CD14-positive monocyte (primary cell): ENCODE measurements around the gene TRAF1. TPM values are rescaled to one million over a fixed set of nuclear protein-coding genes. Genes with fewer than 3 reads are reported as not detected.

Experiments used
- DNase-seq, 3 donors: peaks; one replicate each; pipeline ENCODE4 v3.0.0-alpha.2; 2011 to 2022
- H2AFZ ChIP-seq: 2 replicates; pipeline ENCODE4 v1.6.0; 2012; ENCODE audit warnings: mild to moderate bottlenecking, low read depth, low read length, inconsistent platforms; ENCODE audit not compliant: insufficient read depth, poor library complexity, severe bottlenecking
- H3K27ac ChIP-seq, 2 donors: 1 replicate in 1 of 2; 2 replicates in 1 of 2; pipeline ENCODE4 v1.5.1; 2012 to 2013; ENCODE audit warnings: low read length in 2 of 2, control low read depth in 1 of 2, inconsistent platforms in 1 of 2, low read depth in 1 of 2, mild to moderate bottlenecking in 1 of 2
- H3K27me3 ChIP-seq, 2 donors: one replicate each; pipeline versions ENCODE4 v1.6.0 to v1.6.1; 2011 to 2013; ENCODE audit warnings: low read length in 2 of 2; ENCODE audit not compliant: control insufficient read depth in 2 of 2, insufficient read depth in 2 of 2
- H3K36me3 ChIP-seq, 2 donors: replicated peaks in 1 of 2; 1 replicate in 1 of 2; 2 replicates in 1 of 2; pipeline versions ENCODE4 v1.5.1 to v1.6.1; 2012 to 2013; ENCODE audit warnings: low read length in 2 of 2, control low read depth in 1 of 2, inconsistent platforms in 1 of 2, mild to moderate bottlenecking in 1 of 2; ENCODE audit not compliant: insufficient read depth in 2 of 2, control insufficient read depth in 1 of 2
- H3K4me1 ChIP-seq, 2 donors: 1 replicate in 1 of 2; 2 replicates in 1 of 2; pipeline versions ENCODE4 v1.5.1 to v1.6.1; 2012 to 2013; ENCODE audit warnings: low read length in 2 of 2, control low read depth in 1 of 2, inconsistent platforms in 1 of 2, mild to moderate bottlenecking in 1 of 2, moderate library complexity in 1 of 2; ENCODE audit not compliant: insufficient read depth in 2 of 2, control insufficient read depth in 1 of 2
- H3K4me2 ChIP-seq: replicated peaks from 2 replicates; pipeline ENCODE3; 2012; ENCODE audit warnings: low read length, moderate library complexity, mild to moderate bottlenecking; ENCODE audit not compliant: poor library complexity, severe bottlenecking; ENCODE audit errors: extremely low read depth
- H3K4me3 ChIP-seq, 3 experiments: fragments of 200-600 bp in 1 of 3; sonication (generic) in 1 of 3; replicated peaks in 1 of 3; 1 replicate in 2 of 3; 2 replicates in 1 of 3; pipeline ENCODE4 v1.5.1; 2011 to 2013; ENCODE audit warnings: low read length in 3 of 3, mild to moderate bottlenecking in 3 of 3, control low read depth in 2 of 3, low read depth in 2 of 3, inconsistent platforms in 1 of 3, moderate library complexity in 1 of 3
- H3K79me2 ChIP-seq: 2 replicates; pipeline ENCODE4 v1.6.0; 2012; ENCODE audit warnings: mild to moderate bottlenecking, control low read depth, inconsistent platforms, low read length, moderate library complexity; ENCODE audit not compliant: insufficient read depth
- H3K9ac ChIP-seq: 2 replicates; pipeline ENCODE4 v1.6.0; 2017; ENCODE audit warnings: low read length, mild to moderate bottlenecking; ENCODE audit not compliant: insufficient read depth, poor library complexity, severe bottlenecking
- H3K9me3 ChIP-seq, 2 donors: replicated peaks in 1 of 2; 1 replicate in 1 of 2; 2 replicates in 1 of 2; pipeline versions ENCODE4 v1.5.1 to v1.6.1; 2012 to 2013; ENCODE audit warnings: low read length in 2 of 2, control low read depth in 1 of 2; ENCODE audit not compliant: control insufficient read depth in 1 of 2, insufficient read depth in 1 of 2
- H4K20me1 ChIP-seq: 2 replicates; pipeline ENCODE4 v1.6.0; 2012; ENCODE audit warnings: mild to moderate bottlenecking, low read length, control low read depth, moderate library complexity; ENCODE audit not compliant: insufficient read depth
- H3K27ac Mint-ChIP-seq, 7 donors: one replicate each; pipeline ENCODE4 v1.8.0; 2020; ENCODE audit warnings: mild to moderate bottlenecking in 7 of 7, mixed read lengths in 7 of 7, moderate library complexity in 6 of 7, inconsistent platforms in 2 of 7
- H3K27me3 Mint-ChIP-seq, 3 donors: one replicate each; pipeline ENCODE4 v1.8.0; 2021 to 2022; ENCODE audit warnings: low read depth in 3 of 3, mild to moderate bottlenecking in 3 of 3, mixed read lengths in 3 of 3, moderate library complexity in 3 of 3, inconsistent platforms in 1 of 3
- H3K36me3 Mint-ChIP-seq, 2 donors: one replicate each; pipeline ENCODE4 v1.8.0; 2020; ENCODE audit warnings: mixed read lengths in 2 of 2, inconsistent platforms in 1 of 2, mild to moderate bottlenecking in 1 of 2
- H3K4me1 Mint-ChIP-seq: one replicate; pipeline ENCODE4 v1.8.0; 2020; ENCODE audit warnings: mild to moderate bottlenecking, mixed read lengths
- H3K4me3 Mint-ChIP-seq, 2 donors: one replicate each; pipeline ENCODE4 v1.8.0; 2020; ENCODE audit warnings: mild to moderate bottlenecking in 2 of 2, mixed read lengths in 2 of 2, moderate library complexity in 1 of 2
- H3K9me3 Mint-ChIP-seq, 7 donors: one replicate each; pipeline ENCODE4 v1.8.0; 2020 to 2022; ENCODE audit warnings: mixed read lengths in 7 of 7, mild to moderate bottlenecking in 6 of 7, moderate library complexity in 6 of 7, inconsistent platforms in 2 of 7
- CTCF ChIP-seq: fragments of 200-600 bp; IDR thresholded peaks from one replicate; pipeline ENCODE4 v1.8.0; 2022; ENCODE audit warnings: antibody characterized with exemption, mild to moderate bottlenecking
- WGBS: methylation state at CpG from one replicate; pipeline ENCODE4 v1.1.5; 2013; ENCODE audit warnings: missing lambda C conversion rate; ENCODE audit not compliant: insufficient coverage; 5-methylcytosine and 5-hydroxymethylcytosine counted together
- intact Hi-C, 2 donors: fragments of 100-400 bp; cut with micrococcal nuclease; formaldehyde crosslinking; loops; one replicate each; pipeline versions ENCODE4 v1.15.0 to v1.15.1; 2023
- polyA plus RNA-seq, 3 donors: library from polyadenylated mRNA; depleted of rRNA in 1 of 3; unstranded in 2 of 3; stranded (reverse) in 1 of 3; fragments of 300-500 nt in 2 of 3; fragments of >200 nt in 1 of 3; fragmentation: Illumina TruSeq in 2 of 3; gene quantifications; 1 replicate in 2 of 3; 2 replicates in 1 of 3; pipeline ENCODE4 v1.2.3, GENCODE V29; 2012 to 2021

Gene TRAF1
- polyA plus RNA-seq, 3 donors = 0.15 to 22.8 (median 0.74) TPM

- H3K4me3 Mint-ChIP-seq = no peak overlapping the region
- H3K9me3 Mint-ChIP-seq = peaks cover 0 to 2% (median 0%) of the 10 kb centered on the region in 7 donors
- no peak for TF ChIP-seq CTCF
- 100% methylated on average over 1 of the region's 1 CpG for WGBS
- peaks cover 2 to 6% (median 5%) of the 10 kb centered on the region in 3 donors for H3K27me3 Mint-ChIP-seq
- intact Hi-C loops = no loop called here
- H3K4me3 ChIP-seq = no peak overlapping the region
- DNase-seq = no peak
- peak overlapping the region; percentile 48 for H2AFZ ChIP-seq
- H4K20me1 ChIP-seq = no peaks in the 10 kb centered on the region
- peaks cover 30% of the 10 kb centered on the region for H3K4me1 Mint-ChIP-seq
- H3K36me3 Mint-ChIP-seq = no peaks in the 10 kb centered on the region
- H3K27me3 ChIP-seq = no peaks in the 10 kb centered on the region
- H3K4me1 ChIP-seq = peaks cover 5 to 14% of the 10 kb centered on the region in 2 donors
- H3K27ac ChIP-seq = no peak overlapping the region
- H3K79me2 ChIP-seq = no peaks in the 10 kb centered on the region
- H3K9me3 ChIP-seq = no peaks in the 10 kb centered on the region
- H3K27ac Mint-ChIP-seq = no peak overlapping the region
- H3K36me3 ChIP-seq = no peaks in the 10 kb centered on the region
- H3K4me2 ChIP-seq = no peak overlapping the region
- no peak overlapping the region for H3K9ac ChIP-seq
Observed at GRCh38 chr9:120889606-120890271, 36.9 kb downstream of the TRAF1 start.

GRCh38 chr9:120888626-120889025 is 38.0 kb downstream of the TRAF1 start:
- Mint-ChIP-seq H3K9me3 (peaks cover 0 to 2% (median 0%) of the 10 kb centered on the region in 7 donors), H3K27ac (no peak overlapping the region), H3K4me1 (peaks cover 30% of the 10 kb centered on the region), H3K4me3 (no peak overlapping the region), H3K27me3 (peaks cover 2 to 6% (median 6%) of the 10 kb centered on the region in 3 donors), H3K36me3 (no peaks in the 10 kb centered on the region)
- H3K36me3 ChIP-seq = no peaks in the 10 kb centered on the region
- no peak overlapping the region for H2AFZ ChIP-seq
- no peak for DNase-seq
- H3K9ac ChIP-seq = no peak overlapping the region
- no peak overlapping the region for H3K27ac ChIP-seq
- no peaks in the 10 kb centered on the region for H3K27me3 ChIP-seq
- no peak overlapping the region for H3K4me2 ChIP-seq
- intact Hi-C loops = no loop called here
- H3K4me1 ChIP-seq = peaks cover 5 to 14% of the 10 kb centered on the region in 2 donors
- no peak overlapping the region for H3K4me3 ChIP-seq
- H4K20me1 ChIP-seq = no peaks in the 10 kb centered on the region
- H3K79me2 ChIP-seq = no peaks in the 10 kb centered on the region
- TF ChIP-seq CTCF = no peak
- no peaks in the 10 kb centered on the region for H3K9me3 ChIP-seq
